ENCODE measurements around the gene PGAP3.

DNA sequence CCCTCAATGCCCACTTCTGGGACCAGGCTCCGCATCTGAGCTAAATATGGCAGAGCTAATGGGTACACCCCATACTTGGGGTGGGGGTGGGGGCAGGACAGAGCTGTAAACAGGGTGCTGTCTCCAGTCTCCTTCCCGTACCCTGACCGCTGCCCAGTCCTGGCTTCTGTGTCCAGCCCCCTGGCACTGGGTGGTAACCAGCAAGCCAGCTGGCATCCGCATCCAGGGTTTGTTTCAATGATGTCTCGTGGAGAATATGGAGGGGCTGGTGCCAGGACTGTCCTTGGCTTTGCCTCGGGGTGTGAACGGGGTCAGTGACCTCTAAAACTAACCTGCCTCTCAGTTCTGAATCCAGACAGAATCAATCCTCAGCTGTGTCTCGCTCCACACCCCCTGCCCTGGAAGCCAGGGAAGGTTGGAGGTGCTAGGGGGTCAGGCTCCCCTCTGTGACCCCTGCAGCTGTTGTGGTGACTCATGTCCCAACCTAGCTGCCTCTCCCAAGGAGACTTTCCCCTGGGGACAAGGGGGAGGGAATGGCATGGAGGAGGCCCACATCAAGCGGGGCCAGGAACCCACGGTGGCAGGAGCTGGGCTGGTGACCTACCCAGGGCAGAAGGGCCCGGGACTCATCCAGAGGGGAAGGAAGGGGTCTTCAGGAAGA, 21.1 kb downstream of the PGAP3 start:
- no peak for TF ChIP-seq CTCF (IDR thresholded peaks at IDR 0.05)
- TF ChIP-seq ZFX (IDR thresholded peaks at IDR 0.05; ENCODE audit: borderline replicate concordance): no peak

Data from 22Rv1 (cell line).